H1 (cell line): ENCODE measurements around the gene RASL11B. TPM values are rescaled to one million over a fixed set of nuclear protein-coding genes. Genes with fewer than 3 reads are reported as not detected.

Experiments used
- CTCF ChIA-PET: fragments of 300-600 bp; sonication (Branson Sonifier 250); formaldehyde crosslinking; loops from one replicate; lab custom pipeline; 2021; ENCODE audit not compliant: partially characterized antibody; lab: Charles Lee
- POLR2A ChIA-PET: fragments of 300-600 bp; sonication (Branson Sonifier 250); formaldehyde crosslinking; loops from one replicate; lab custom pipeline; 2021; ENCODE audit warnings: inconsistent platforms; ENCODE audit not compliant: partially characterized antibody; lab: Charles Lee
- DNase-seq, 2 experiments: peaks; one replicate each; pipeline versions ENCODE4 v3.0.0 to v3.0.0-alpha.2; 2010 to 2022; ENCODE audit warnings: low spot score in 2 of 2, low read depth in 1 of 2, mixed read lengths in 1 of 2
- FAIRE-seq: peaks from 2 replicates; lab custom pipeline; 2011; peaks lifted over from hg19 to GRCh38; lab: Jason Lieb, UNC
- H2AFZ ChIP-seq: 2 replicates; pipeline ENCODE4 v1.8.1; 2012; ENCODE audit warnings: low read length, inconsistent platforms
- H2AK5ac ChIP-seq: 2 replicates; pipeline ENCODE4 v1.6.1; 2013; ENCODE audit warnings: low read depth, low read length
- H2BK120ac ChIP-seq: replicated peaks from 2 replicates; pipeline ENCODE3; 2013; ENCODE audit warnings: low read depth, low read length, inconsistent platforms
- H2BK12ac ChIP-seq: 2 replicates; pipeline ENCODE4 v1.6.1; 2013; ENCODE audit warnings: low read depth, low read length
- H2BK15ac ChIP-seq: 2 replicates; pipeline ENCODE4 v1.6.1; 2013; ENCODE audit warnings: low read length
- H2BK20ac ChIP-seq: 2 replicates; pipeline ENCODE4 v1.6.1; 2013; ENCODE audit warnings: low read length
- H2BK5ac ChIP-seq: 2 replicates; pipeline ENCODE4 v1.6.1; 2013; ENCODE audit warnings: low read depth, low read length
- H3K14ac ChIP-seq: 2 replicates; pipeline ENCODE4 v1.6.1; 2013; ENCODE audit warnings: inconsistent platforms; ENCODE audit not compliant: insufficient read length
- H3K18ac ChIP-seq: 2 replicates; pipeline ENCODE4 v1.6.1; 2013; ENCODE audit warnings: low read length; ENCODE audit errors: extremely low read depth
- H3K23ac ChIP-seq: 2 replicates; pipeline ENCODE4 v1.6.1; 2013; ENCODE audit warnings: inconsistent platforms; ENCODE audit not compliant: insufficient read length
- H3K23me2 ChIP-seq: 2 replicates; pipeline ENCODE4 v1.6.1; 2013; ENCODE audit warnings: low read depth, low read length
- H3K27ac ChIP-seq: 2 replicates; pipeline ENCODE4 v1.6.1; 2011; ENCODE audit warnings: low read depth, low read length, inconsistent platforms
- H3K27me3 ChIP-seq, 4 experiments: replicated peaks in 1 of 4; 1 replicate in 1 of 4; 2 replicates in 3 of 4; pipeline versions ENCODE4 v1.6.1 to v1.8.1; 2011 to 2013; ENCODE audit warnings: low read length in 3 of 4, mild to moderate bottlenecking in 3 of 4, inconsistent platforms in 2 of 4, mixed read lengths in 2 of 4, moderate library complexity in 1 of 4; ENCODE audit not compliant: control insufficient read depth in 3 of 4, insufficient read depth in 3 of 4; ENCODE audit errors: extremely low read depth in 1 of 4
- H3K36me3 ChIP-seq, 4 experiments: 2 replicates each; pipeline versions ENCODE4 v1.6.1 to v1.8.1; 2011 to 2013; ENCODE audit warnings: mild to moderate bottlenecking in 4 of 4, low read length in 3 of 4, moderate library complexity in 2 of 4, control low read depth in 1 of 4, inconsistent platforms in 1 of 4; ENCODE audit not compliant: insufficient read depth in 4 of 4, control insufficient read depth in 2 of 4
- H3K4ac ChIP-seq: replicated peaks from 2 replicates; pipeline ENCODE3; 2013; ENCODE audit warnings: low read length, low read depth, mixed read lengths, inconsistent platforms; ENCODE audit not compliant: insufficient read length
- H3K4me1 ChIP-seq, 4 experiments: replicated peaks in 1 of 4; 1 replicate in 1 of 4; 2 replicates in 3 of 4; pipeline versions ENCODE4 v1.6.1 to v1.8.1; 2011 to 2013; ENCODE audit warnings: low read length in 3 of 4, inconsistent platforms in 2 of 4, mixed read lengths in 1 of 4; ENCODE audit not compliant: insufficient read depth in 4 of 4, control insufficient read depth in 3 of 4
- H3K4me2 ChIP-seq, 2 experiments: 2 replicates each; pipeline versions ENCODE4 v1.6.1 to v1.8.1; 2011 to 2013; ENCODE audit warnings: low read depth in 2 of 2, low read length in 2 of 2, control low read depth in 1 of 2, inconsistent platforms in 1 of 2, mild to moderate bottlenecking in 1 of 2; ENCODE audit not compliant: insufficient read depth in 1 of 2
- H3K4me3 ChIP-seq, 4 experiments: fragments of 200-600, 300-600 bp in 1 of 4; sonication (generic), shearing (Covaris generic), sonication (Bioruptor Twin) in 1 of 4; 2 replicates each; pipeline versions ENCODE4 v1.5.1 to v1.8.1; 2011 to 2016; ENCODE audit warnings: low read length in 4 of 4, low read depth in 3 of 4, control low read depth in 2 of 4, inconsistent platforms in 2 of 4, mild to moderate bottlenecking in 2 of 4, mixed read lengths in 1 of 4, moderate library complexity in 1 of 4; ENCODE audit not compliant: insufficient read depth in 2 of 4; ENCODE audit errors: extremely low read depth in 1 of 4
- H3K56ac ChIP-seq: replicated peaks from 2 replicates; pipeline ENCODE3; 2013; ENCODE audit warnings: low read depth, mild to moderate bottlenecking, mixed read lengths, low read length, inconsistent platforms; ENCODE audit not compliant: insufficient read length
- H3K79me1 ChIP-seq: 2 replicates; pipeline ENCODE4 v1.6.1; 2013; ENCODE audit warnings: low read depth, low read length, control low read depth
- H3K79me2 ChIP-seq, 2 experiments: 2 replicates each; pipeline versions ENCODE4 v1.6.1 to v1.8.1; 2012 to 2013; ENCODE audit warnings: low read length in 2 of 2, mild to moderate bottlenecking in 2 of 2, inconsistent platforms in 1 of 2; ENCODE audit not compliant: insufficient read depth in 2 of 2, control insufficient read depth in 1 of 2
- H3K9ac ChIP-seq, 4 experiments: replicated peaks in 1 of 4; 1 replicate in 1 of 4; 2 replicates in 3 of 4; pipeline versions ENCODE4 v1.6.1 to v1.8.1; 2011 to 2013; ENCODE audit warnings: low read depth in 3 of 4, low read length in 3 of 4, control low read depth in 2 of 4, mild to moderate bottlenecking in 2 of 4, moderate library complexity in 2 of 4, inconsistent platforms in 1 of 4; ENCODE audit errors: extremely low read depth in 1 of 4
- H3K9me3 ChIP-seq, 2 experiments: 2 replicates each; pipeline versions ENCODE4 v1.6.1 to v1.8.1; 2012 to 2013; ENCODE audit warnings: mild to moderate bottlenecking in 2 of 2, moderate library complexity in 2 of 2, control low read depth in 1 of 2, inconsistent platforms in 1 of 2, low read depth in 1 of 2, low read length in 1 of 2, mixed read lengths in 1 of 2; ENCODE audit not compliant: insufficient read depth in 2 of 2
- H4K20me1 ChIP-seq, 2 experiments: replicated peaks in 1 of 2; 2 replicates each; pipeline versions ENCODE3 to v1.8.1; 2011 to 2013; ENCODE audit warnings: inconsistent platforms in 2 of 2, low read length in 2 of 2, mild to moderate bottlenecking in 1 of 2; ENCODE audit not compliant: insufficient read depth in 2 of 2, control insufficient read depth in 1 of 2
- H4K5ac ChIP-seq: 2 replicates; pipeline ENCODE4 v1.6.1; 2013; ENCODE audit warnings: low read length, low read depth, mixed read lengths, inconsistent platforms; ENCODE audit not compliant: insufficient read length
- H4K8ac ChIP-seq: 2 replicates; pipeline ENCODE4 v1.8.0; 2013; ENCODE audit warnings: mild to moderate bottlenecking, moderate library complexity, low read length, inconsistent platforms; ENCODE audit not compliant: insufficient read depth; ENCODE audit errors: extremely low read depth
- H4K91ac ChIP-seq: replicated peaks from 2 replicates; pipeline ENCODE3; 2013; ENCODE audit warnings: low read length, mixed read lengths, inconsistent platforms; ENCODE audit not compliant: insufficient read length
- ASH2L ChIP-seq: fragments of 200-600, 300-600 bp; sonication (generic); IDR thresholded peaks from one replicate; pipeline ENCODE4 v1.7.1; 2017; ENCODE audit warnings: low read length
- BACH1 ChIP-seq: IDR thresholded peaks from 2 replicates; pipeline ENCODE4 v1.6.1; 2012; ENCODE audit warnings: low read length, improper control_type of control experiment
- CBX8 ChIP-seq: fragments of 300-800, 300-1000 bp; sonication (generic); IDR thresholded peaks from 2 replicates; pipeline ENCODE4 v1.7.1; 2016; ENCODE audit warnings: low read depth, low read length, borderline replicate concordance
- CHD1 ChIP-seq: IDR thresholded peaks from 2 replicates; pipeline ENCODE4 v1.6.1; 2012; ENCODE audit warnings: low read depth, low read length, improper control_type of control experiment
- EGR1 ChIP-seq: IDR thresholded peaks from 2 replicates; pipeline ENCODE4 v1.6.1; 2011; ENCODE audit warnings: low read depth, low read length, borderline replicate concordance
- EP300 ChIP-seq, 2 experiments: IDR thresholded peaks; 1 replicate in 1 of 2; 2 replicates in 1 of 2; pipeline ENCODE4 v1.6.1; 2011 to 2012; ENCODE audit warnings: low read depth in 2 of 2, low read length in 2 of 2, mild to moderate bottlenecking in 2 of 2, borderline replicate concordance in 1 of 2, inconsistent platforms in 1 of 2, moderate library complexity in 1 of 2
- GTF2F1 ChIP-seq: IDR thresholded peaks from 2 replicates; pipeline ENCODE4 v1.6.1; 2012; ENCODE audit warnings: low read depth, low read length, improper control_type of control experiment, borderline replicate concordance
- HDAC2 ChIP-seq, 2 experiments: fragments of 300-600 bp in 1 of 2; sonication (generic) in 1 of 2; IDR thresholded peaks; 2 replicates each; pipeline ENCODE4 v1.6.1; 2011 to 2012; ENCODE audit warnings: low read depth in 2 of 2, low read length in 2 of 2, mild to moderate bottlenecking in 2 of 2, moderate library complexity in 2 of 2, borderline replicate concordance in 1 of 2, inconsistent platforms in 1 of 2
- KDM1A ChIP-seq: fragments of 200-600, 300-600 bp; sonication (generic); IDR thresholded peaks from 2 replicates; pipeline ENCODE4 v1.7.1; 2016; ENCODE audit warnings: mild to moderate bottlenecking, low read length, borderline replicate concordance
- SP4 ChIP-seq: IDR thresholded peaks from 2 replicates; pipeline ENCODE4 v1.6.1; 2012; ENCODE audit warnings: low read length, inconsistent platforms
- TAF1 ChIP-seq: IDR thresholded peaks from 2 replicates; pipeline ENCODE4 v1.6.1; 2011; ENCODE audit warnings: mild to moderate bottlenecking, low read depth, low read length
- WGBS, 2 experiments: shearing (Covaris generic) in 1 of 2; methylation state at CpG; one replicate each; pipeline versions ENCODE4 v1.1.6 to v1.1.7; 2013 to 2015; ENCODE audit warnings: low lambda C conversion rate in 2 of 2, mixed read lengths in 2 of 2, inconsistent platforms in 1 of 2, low coverage in 1 of 2, missing lambda C conversion rate in 1 of 2; ENCODE audit not compliant: insufficient replicate concordance in 2 of 2, insufficient coverage in 1 of 2, insufficient read length in 1 of 2; ENCODE audit errors: extremely low coverage in 1 of 2, missing lambda C conversion rate in 1 of 2; 5-methylcytosine and 5-hydroxymethylcytosine counted together
- polyA plus RNA-seq, 7 experiments: library from polyadenylated mRNA; depleted of rRNA in 3 of 7; stranded (reverse) in 5 of 7; unstranded in 2 of 7; fragments of >200 nt in 5 of 7; fragments of 200-250 nt in 2 of 7; gene quantifications; 1 replicate in 5 of 7; 2 replicates in 1 of 7; 4 replicates in 1 of 7; pipeline versions ENCODE4 v1.2.1 to v1.2.3, GENCODE V29; 2011 to 2013; ENCODE audit warnings: missing spikeins in 2 of 7, mixed read lengths in 2 of 7
- total RNA-seq: library from RNA; stranded (reverse); fragmentation: NEBNext Ultra II Directional; extraction: Animal tissue kit (Norgen Biotek cat#: 25700); gene quantifications from 2 replicates; pipeline ENCODE4 v1.2.1, GENCODE V29; 2021
- TF ChIP-seq, protein P1 (sequence below): IDR thresholded peaks from 2 replicates; pipeline ENCODE4 v1.6.1; 2012; ENCODE audit warnings: inconsistent platforms

Gene RASL11B
- total and polyA plus RNA-seq, 2 of the 8 experiments (the other 6 are each of a cell fraction or from before 2014, with no cell fraction given) = 49.8 to 75.5 TPM

DNA sequence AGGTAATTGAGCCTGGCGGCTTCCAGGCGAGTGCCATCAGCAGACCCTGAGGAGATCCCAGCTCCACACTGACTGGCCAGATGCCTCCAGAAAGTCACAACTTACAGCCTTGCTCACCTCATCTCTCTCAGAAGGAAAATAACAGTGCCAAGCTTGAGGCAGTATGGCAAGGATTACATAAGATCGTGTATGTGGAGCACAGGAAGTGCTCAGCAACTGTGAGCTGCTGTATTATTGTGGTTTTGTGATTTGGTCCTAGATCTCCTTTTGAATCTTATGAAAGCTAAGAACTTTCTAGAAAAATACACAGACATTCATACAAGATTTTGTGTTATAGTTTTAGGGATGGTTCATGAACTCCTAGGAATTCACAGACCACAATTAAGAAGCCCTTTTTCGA is 14.0 kb downstream of the RASL11B start:
- Histone ChIP-seq H3K79me2 (no peaks in the 10 kb centered on the region), H2BK5ac (peak overlapping the region; percentile 61; the same call in 1 of the 2 replicates), H4K20me1 (no peaks in the 10 kb centered on the region), H3K23ac (no peak overlapping the region), H2BK120ac (no peak overlapping the region), H3K4ac (no peak overlapping the region), H3K79me1 (no peaks in the 10 kb centered on the region), H3K36me3 (no peaks in the 10 kb centered on the region), H3K4me2 (no peak overlapping the region), H4K91ac (peak overlapping the region; percentile 15), H3K27me3 (no peaks in the 10 kb centered on the region; a peak in 1 of 7 replicates)
- CTCF ChIA-PET = interaction anchor here (1.3 to 2.3 kb wide), 3 partner anchors 34 to 106 kb away, joined by 3 to 6 read pairs (median 6); no protein-coding TSS in a partner anchor
- WGBS, 2 experiments = 87% methylated on average over 4 of the region's 4 CpGs; no CpG with 5 or more reads in 1 of the 2 experiments
- TF ChIP-seq TAF1 (no peak), KDM1A (no peak), CHD1 (no peak), HDAC2 (IDR thresholded peaks at IDR 0.05; ENCODE audit: borderline replicate concordance in 1 of 2, low read depth in 2 of 2, low read length in 2 of 2) (no peak), ASH2L (no peak), SP4 (no peak), EGR1 (no peak), BACH1 (no peak), EP300 (IDR thresholded peaks at IDR 0.05; ENCODE audit: borderline replicate concordance in 1 of 2, low read depth in 2 of 2, low read length in 2 of 2) (no peak), GTF2F1 (no peak), CBX8 (no peak)
- TF ChIP-seq, protein P1, sequence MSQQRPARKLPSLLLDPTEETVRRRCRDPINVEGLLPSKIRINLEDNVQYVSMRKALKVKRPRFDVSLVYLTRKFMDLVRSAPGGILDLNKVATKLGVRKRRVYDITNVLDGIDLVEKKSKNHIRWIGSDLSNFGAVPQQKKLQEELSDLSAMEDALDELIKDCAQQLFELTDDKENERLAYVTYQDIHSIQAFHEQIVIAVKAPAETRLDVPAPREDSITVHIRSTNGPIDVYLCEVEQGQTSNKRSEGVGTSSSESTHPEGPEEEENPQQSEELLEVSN = no peak
- TF ChIP-seq, all 59 proteins: peak for 0
- Histone ChIP-seq H2BK12ac (peak overlapping the region; percentile 11; the same call in 1 of the 2 replicates), H3K56ac (no peak overlapping the region), H2BK15ac (0 out of 2 replicates have a peak overlapping the region, but pooled peaks have one; percentile 76), H3K14ac (no peak overlapping the region), H3K9ac (no peak overlapping the region), H2BK20ac (peak overlapping the region; percentile 82; the same call in 1 of the 2 replicates), H3K18ac (0 out of 2 replicates have a peak overlapping the region, but pooled peaks have one; percentile 33), H2AFZ (no peak overlapping the region), H3K9me3 (no peaks in the 10 kb centered on the region), H2AK5ac (0 out of 2 replicates have a peak overlapping the region, but pooled peaks have one; percentile 42), H4K8ac (no peak overlapping the region), H3K4me3 (no peak overlapping the region), H3K4me1 (peaks cover 6 to 29% (median 20%) of the 10 kb centered on the region in 4 experiments), H3K23me2 (no peaks in the 10 kb centered on the region), H4K5ac (no peak overlapping the region), H3K27ac (no peak overlapping the region)
- POLR2A ChIA-PET = interaction anchor here (1.3 to 4.7 kb wide), 4 partner anchors 8 to 163 kb away, joined by 3 to 43 read pairs (median 15); no protein-coding TSS in a partner anchor
- DNase-seq (no peak), FAIRE-seq (no peak)
